Measurements from ENCODE around the gene USH2A. TPM values are rescaled to one million over a fixed set of nuclear protein-coding genes. Genes with fewer than 3 reads are reported as not detected.

Gene USH2A
- total RNA-seq, 1 donor from 2014 or later: 0.02 TPM

- peaks cover 15% of the 10 kb centered on the region for H3K36me3 ChIP-seq (ENCODE audit: insufficient read depth, low read length)
- no peaks in the 10 kb centered on the region for H3K36me3 Mint-ChIP-seq (ENCODE audit: low read depth, unreplicated experiment)
- no peaks in the 10 kb centered on the region for H3K27me3 Mint-ChIP-seq (ENCODE audit: low read depth, unreplicated experiment)
- no peaks in the 10 kb centered on the region for H3K9me3 Mint-ChIP-seq (ENCODE audit: unreplicated experiment)
- TF ChIP-seq CTCF (IDR thresholded peaks at IDR 0.05; ENCODE audit: insufficient read depth, low read depth, low read length) (no peak), EZH2 (IDR thresholded peaks at IDR 0.05; ENCODE audit: insufficient read depth, low read length) (no peak)
- no peaks in the 10 kb centered on the region for H3K27me3 ChIP-seq (ENCODE audit: insufficient read depth, low read length)
- H3K4me3 Mint-ChIP-seq (ENCODE audit: unreplicated experiment): no peak overlapping the region
- DNase-seq (ENCODE audit: low read depth) (no peak), FAIRE-seq (no peak)
- no peak overlapping the region for H2AFZ ChIP-seq (ENCODE audit: low read depth, low read length)
- no peak overlapping the region for H3K4me3 ChIP-seq (ENCODE audit: insufficient read depth, low read depth, low read length)
- H3K4me2 ChIP-seq (ENCODE audit: low read length): no peak overlapping the region
- no peaks in the 10 kb centered on the region for H3K79me2 ChIP-seq (ENCODE audit: insufficient read depth, low read length)
- H3K4me1 Mint-ChIP-seq (ENCODE audit: low read depth, unreplicated experiment): peaks cover 21% of the 10 kb centered on the region
- H3K27ac ChIP-seq (ENCODE audit: low read depth, low read length): no peak overlapping the region
- H3K9me3 ChIP-seq (ENCODE audit: insufficient read depth, low read depth, low read length): no peaks in the 10 kb centered on the region
- peaks cover 3% of the 10 kb centered on the region for H4K20me1 ChIP-seq (ENCODE audit: insufficient read depth, low read length)
- H3K27ac Mint-ChIP-seq (ENCODE audit: unreplicated experiment): no peak overlapping the region
- H3K4me1 ChIP-seq (ENCODE audit: insufficient read depth, low read length): no peaks in the 10 kb centered on the region
- H3K9ac ChIP-seq (ENCODE audit: low read length): no peak overlapping the region
These were observed 818.1 kb downstream of the USH2A start for GRCh38 chr1:215605011-215605621.

- no peak overlapping the region for H2AFZ ChIP-seq (ENCODE audit: low read depth, low read length)
- Mint-ChIP-seq H3K36me3 (ENCODE audit: low read depth, unreplicated experiment) (no peaks in the 10 kb centered on the region), H3K27me3 (ENCODE audit: low read depth, unreplicated experiment) (no peaks in the 10 kb centered on the region), H3K4me1 (ENCODE audit: low read depth, unreplicated experiment) (peaks cover 33% of the 10 kb centered on the region), H3K27ac (ENCODE audit: unreplicated experiment) (peak overlapping the region; percentile 6), H3K9me3 (ENCODE audit: unreplicated experiment) (no peaks in the 10 kb centered on the region), H3K4me3 (ENCODE audit: unreplicated experiment) (no peak overlapping the region)
- H3K9me3 ChIP-seq (ENCODE audit: insufficient read depth, low read depth, low read length): no peaks in the 10 kb centered on the region
- H3K9ac ChIP-seq (ENCODE audit: low read length): no peak overlapping the region
- no peaks in the 10 kb centered on the region for H3K27me3 ChIP-seq (ENCODE audit: insufficient read depth, low read length)
- TF ChIP-seq CTCF (IDR thresholded peaks at IDR 0.05; ENCODE audit: insufficient read depth, low read depth, low read length): no peak
- TF ChIP-seq EZH2 (IDR thresholded peaks at IDR 0.05; ENCODE audit: insufficient read depth, low read length): no peak
- H3K79me2 ChIP-seq (ENCODE audit: insufficient read depth, low read length): no peaks in the 10 kb centered on the region
- peaks cover 3% of the 10 kb centered on the region for H4K20me1 ChIP-seq (ENCODE audit: insufficient read depth, low read length)
- peaks cover 4% of the 10 kb centered on the region for H3K4me1 ChIP-seq (ENCODE audit: insufficient read depth, low read length)
- no peak for FAIRE-seq
- no peak overlapping the region for H3K4me2 ChIP-seq (ENCODE audit: low read length)
- DNase-seq (ENCODE audit: low read depth): no peak
- H3K36me3 ChIP-seq (ENCODE audit: insufficient read depth, low read length): peaks cover 8% of the 10 kb centered on the region
- no peak overlapping the region for H3K4me3 ChIP-seq (ENCODE audit: insufficient read depth, low read depth, low read length)
- H3K27ac ChIP-seq (ENCODE audit: low read depth, low read length): no peak overlapping the region
These were observed 819.9 kb downstream of the USH2A start for GRCh38 chr1:215603319-215603718.

GRCh38 chr1:215601276-215601675 lies 822.0 kb downstream of the USH2A start:
- H3K4me3 Mint-ChIP-seq (ENCODE audit: unreplicated experiment): no peak overlapping the region
- no peak overlapping the region for H3K27ac Mint-ChIP-seq (ENCODE audit: unreplicated experiment)
- H3K4me1 Mint-ChIP-seq (ENCODE audit: low read depth, unreplicated experiment): peaks cover 35% of the 10 kb centered on the region
- Histone ChIP-seq H3K9me3 (ENCODE audit: insufficient read depth, low read depth, low read length) (no peaks in the 10 kb centered on the region), H3K27me3 (ENCODE audit: insufficient read depth, low read length) (no peaks in the 10 kb centered on the region), H2AFZ (ENCODE audit: low read depth, low read length) (no peak overlapping the region), H4K20me1 (ENCODE audit: insufficient read depth, low read length) (peaks cover 1% of the 10 kb centered on the region), H3K9ac (ENCODE audit: low read length) (no peak overlapping the region), H3K79me2 (ENCODE audit: insufficient read depth, low read length) (no peaks in the 10 kb centered on the region), H3K36me3 (ENCODE audit: insufficient read depth, low read length) (peaks cover 13% of the 10 kb centered on the region), H3K4me2 (ENCODE audit: low read length) (no peak overlapping the region), H3K4me3 (ENCODE audit: insufficient read depth, low read depth, low read length) (no peak overlapping the region), H3K27ac (ENCODE audit: low read depth, low read length) (no peak overlapping the region), H3K4me1 (ENCODE audit: insufficient read depth, low read length) (peaks cover 4% of the 10 kb centered on the region)
- DNase-seq (ENCODE audit: low read depth) (no peak), FAIRE-seq (no peak)
- no peaks in the 10 kb centered on the region for H3K9me3 Mint-ChIP-seq (ENCODE audit: unreplicated experiment)
- no peaks in the 10 kb centered on the region for H3K27me3 Mint-ChIP-seq (ENCODE audit: low read depth, unreplicated experiment)
- no peak for TF ChIP-seq CTCF (IDR thresholded peaks at IDR 0.05; ENCODE audit: insufficient read depth, low read depth, low read length)
- no peak for TF ChIP-seq EZH2 (IDR thresholded peaks at IDR 0.05; ENCODE audit: insufficient read depth, low read length)
- H3K36me3 Mint-ChIP-seq (ENCODE audit: low read depth, unreplicated experiment): no peaks in the 10 kb centered on the region
